Keratinocyte (primary cell): ENCODE results near the gene GABRD. TPM values are rescaled to one million over a fixed set of nuclear protein-coding genes. Genes with fewer than 3 reads are reported as not detected.

ENCODE experiments used
- DNase-seq: peaks from one replicate; pipeline ENCODE4 v3.0.0-alpha.2; 2011; ENCODE audit warnings: low read depth, missing footprints, low spot score
- FAIRE-seq: peaks from 2 replicates; lab custom pipeline; 2011; peaks lifted over from hg19 to GRCh38; lab: Jason Lieb, UNC
- H2AFZ ChIP-seq: 2 replicates; pipeline ENCODE4 v1.6.0; 2012; ENCODE audit warnings: low read length, control low read depth, inconsistent platforms; ENCODE audit not compliant: control insufficient read depth
- H3K27ac ChIP-seq: 2 replicates; pipeline ENCODE4 v1.5.1; 2011; ENCODE audit warnings: low read length; ENCODE audit not compliant: control insufficient read depth, insufficient read depth
- H3K27me3 ChIP-seq: 3 replicates; pipeline ENCODE4 v1.6.0; 2011; ENCODE audit warnings: low read length; ENCODE audit not compliant: control insufficient read depth, insufficient read depth; ENCODE audit errors: extremely low read depth
- H3K36me3 ChIP-seq, 2 experiments: 2 replicates in 1 of 2; 3 replicates in 1 of 2; pipeline ENCODE4 v1.5.1; 2011; ENCODE audit warnings: low read length in 2 of 2, mild to moderate bottlenecking in 1 of 2; ENCODE audit not compliant: control insufficient read depth in 2 of 2, insufficient read depth in 2 of 2; ENCODE audit errors: extremely low read depth in 1 of 2
- H3K4me1 ChIP-seq: 3 replicates; pipeline ENCODE4 v1.5.1; 2011; ENCODE audit warnings: low read length; ENCODE audit not compliant: control insufficient read depth, insufficient read depth; ENCODE audit errors: extremely low read depth
- H3K4me2 ChIP-seq: 3 replicates; pipeline ENCODE4 v1.6.0; 2011; ENCODE audit warnings: low read depth, low read length; ENCODE audit not compliant: control insufficient read depth, insufficient read depth; ENCODE audit errors: extremely low read depth
- H3K4me3 ChIP-seq, 3 experiments: fragments of 200-600 bp in 1 of 3; sonication (generic) in 1 of 3; 2 replicates in 2 of 3; 3 replicates in 1 of 3; pipeline ENCODE4 v1.5.1; 2011 to 2016; ENCODE audit warnings: low read length in 3 of 3, mild to moderate bottlenecking in 3 of 3, control low read depth in 2 of 3, inconsistent platforms in 1 of 3, low read depth in 1 of 3, mixed read lengths in 1 of 3, mixed run types in 1 of 3, moderate library complexity in 1 of 3; ENCODE audit not compliant: control insufficient read depth in 2 of 3, insufficient read depth in 2 of 3; ENCODE audit errors: extremely low read depth in 1 of 3
- H3K79me2 ChIP-seq: 2 replicates; pipeline ENCODE4 v1.6.0; 2012; ENCODE audit warnings: low read length; ENCODE audit not compliant: control insufficient read depth, insufficient read depth
- H3K9ac ChIP-seq: 3 replicates; pipeline ENCODE4 v1.6.0; 2011; ENCODE audit warnings: low read length; ENCODE audit not compliant: control insufficient read depth, insufficient read depth; ENCODE audit errors: extremely low read depth
- H3K9me1 ChIP-seq: 3 replicates; pipeline ENCODE4 v1.6.0; 2011; ENCODE audit warnings: low read length; ENCODE audit not compliant: control insufficient read depth, insufficient read depth; ENCODE audit errors: extremely low read depth
- H3K9me3 ChIP-seq: 2 replicates; pipeline ENCODE4 v1.5.1; 2012; ENCODE audit warnings: low read depth, low read length; ENCODE audit not compliant: control insufficient read depth
- H4K20me1 ChIP-seq: 3 replicates; pipeline ENCODE4 v1.6.0; 2011; ENCODE audit warnings: low read length; ENCODE audit not compliant: control insufficient read depth, insufficient read depth; ENCODE audit errors: extremely low read depth
- EZH2 ChIP-seq: IDR thresholded peaks from one replicate; pipeline ENCODE4 v1.6.1; 2012; ENCODE audit warnings: inconsistent platforms, mild to moderate bottlenecking, low read length, moderate library complexity
- dilution Hi-C: fragments of 300-500 bp; cut with MboI; formaldehyde crosslinking; loops from one replicate; pipeline ENCODE4 v1.7.0; 2020; ENCODE audit warnings: low sequenced_read_pairs; ENCODE audit not compliant: extremely low pct_ligation_motif_present
- polyA plus RNA-seq, 5 experiments: library from polyadenylated mRNA; depleted of rRNA in 3 of 5; stranded (reverse) in 3 of 5; stranded (forward) in 1 of 5; unstranded in 1 of 5; fragments of >200 nt; gene quantifications; 1 replicate in 1 of 5; 2 replicates in 3 of 5; 3 replicates in 1 of 5; pipeline versions ENCODE4 v1.2.1 to v1.2.3, GENCODE V29; 2011 to 2012; ENCODE audit warnings: missing spikeins in 2 of 5, low read depth in 1 of 5, low replicate concordance in 1 of 5
- TF ChIP-seq, protein P1 (sequence below), 3 experiments: IDR thresholded peaks in 1 of 3; conservative IDR thresholded peaks in 1 of 3; optimal IDR thresholded peaks in 1 of 3; 2 replicates in 2 of 3; 3 replicates in 1 of 3; pipeline versions ENCODE3 to v1.5.1; 2011; ENCODE audit warnings: low read length in 3 of 3, mild to moderate bottlenecking in 3 of 3, moderate library complexity in 2 of 3, control low read depth in 1 of 3, inconsistent platforms in 1 of 3; ENCODE audit not compliant: insufficient read depth in 2 of 3; ENCODE audit errors: extremely low read depth in 1 of 3

GABRD gene
- polyA plus RNA-seq, 1 donor (not counting 4 experiments of a cell fraction or from before 2014, with no cell fraction given): not detected

DNA sequence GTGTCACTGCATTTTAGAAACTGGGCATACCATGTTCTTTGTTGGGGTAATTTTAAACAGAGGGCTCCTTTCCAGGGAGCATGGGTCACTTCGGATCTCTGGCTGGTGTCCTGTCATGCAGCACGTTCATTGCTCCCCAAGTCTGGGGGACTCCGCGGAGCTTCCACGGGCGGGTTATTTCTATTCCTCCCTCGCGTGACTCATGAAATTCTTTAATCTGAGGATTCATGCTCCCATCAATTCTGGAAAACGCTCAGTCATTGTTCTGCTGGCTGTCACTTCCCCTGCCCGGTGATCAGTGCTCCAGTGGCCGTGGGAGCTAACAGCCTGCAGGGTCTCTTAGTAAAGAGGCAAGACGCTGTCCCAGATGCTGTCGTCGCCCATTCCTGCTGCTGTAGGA is 43.6 kb upstream of the GABRD start:
- Histone ChIP-seq H4K20me1 (no peaks in the 10 kb centered on the region), H3K9ac (no peak overlapping the region), H3K9me1 (no peaks in the 10 kb centered on the region), H2AFZ (no peak overlapping the region), H3K4me3 (no peak overlapping the region), H3K4me1 (no peaks in the 10 kb centered on the region), H3K4me2 (no peak overlapping the region), H3K36me3 (no peaks in the 10 kb centered on the region), H3K27ac (no peak overlapping the region), H3K27me3 (peaks cover 5% of the 10 kb centered on the region), H3K9me3 (peaks cover 16% of the 10 kb centered on the region), H3K79me2 (no peaks in the 10 kb centered on the region)
- FAIRE-seq (no peak), DNase-seq (no peak)
- dilution Hi-C loops: no loop called here
- TF ChIP-seq, protein P1, sequence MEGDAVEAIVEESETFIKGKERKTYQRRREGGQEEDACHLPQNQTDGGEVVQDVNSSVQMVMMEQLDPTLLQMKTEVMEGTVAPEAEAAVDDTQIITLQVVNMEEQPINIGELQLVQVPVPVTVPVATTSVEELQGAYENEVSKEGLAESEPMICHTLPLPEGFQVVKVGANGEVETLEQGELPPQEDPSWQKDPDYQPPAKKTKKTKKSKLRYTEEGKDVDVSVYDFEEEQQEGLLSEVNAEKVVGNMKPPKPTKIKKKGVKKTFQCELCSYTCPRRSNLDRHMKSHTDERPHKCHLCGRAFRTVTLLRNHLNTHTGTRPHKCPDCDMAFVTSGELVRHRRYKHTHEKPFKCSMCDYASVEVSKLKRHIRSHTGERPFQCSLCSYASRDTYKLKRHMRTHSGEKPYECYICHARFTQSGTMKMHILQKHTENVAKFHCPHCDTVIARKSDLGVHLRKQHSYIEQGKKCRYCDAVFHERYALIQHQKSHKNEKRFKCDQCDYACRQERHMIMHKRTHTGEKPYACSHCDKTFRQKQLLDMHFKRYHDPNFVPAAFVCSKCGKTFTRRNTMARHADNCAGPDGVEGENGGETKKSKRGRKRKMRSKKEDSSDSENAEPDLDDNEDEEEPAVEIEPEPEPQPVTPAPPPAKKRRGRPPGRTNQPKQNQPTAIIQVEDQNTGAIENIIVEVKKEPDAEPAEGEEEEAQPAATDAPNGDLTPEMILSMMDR (optimal IDR thresholded peaks at IDR 0.05 in 1 of 3, IDR thresholded peaks at IDR 0.05 in 1 of 3, conservative IDR thresholded peaks at IDR 0.05 in 1 of 3; ENCODE audit: extremely low read depth in 1 of 3, insufficient read depth in 2 of 3, low read length in 3 of 3): no peak
- TF ChIP-seq EZH2: no peak

DNA sequence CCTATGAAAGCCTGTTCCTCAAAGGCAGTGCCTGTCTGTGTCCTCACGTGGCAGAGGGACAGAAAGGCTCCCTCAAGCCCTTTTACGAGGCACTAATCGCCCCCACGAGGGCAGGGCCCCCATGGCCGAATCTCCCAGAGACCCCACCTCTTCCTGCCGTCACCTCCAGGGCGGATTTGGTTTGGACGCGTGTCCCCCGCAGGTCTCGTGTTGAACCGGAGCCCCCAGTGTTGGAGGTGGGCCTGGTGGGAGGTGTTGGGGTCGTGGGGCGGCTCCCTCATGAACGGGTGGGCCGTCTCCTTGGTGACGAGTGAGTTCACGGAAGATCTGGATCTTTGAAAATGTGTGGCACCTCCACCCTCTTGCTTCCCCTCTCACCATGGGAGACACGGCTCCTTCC is 43.1 kb upstream of the GABRD start:
- Histone ChIP-seq H3K9me1 (no peaks in the 10 kb centered on the region), H4K20me1 (no peaks in the 10 kb centered on the region), H3K9me3 (peaks cover 13% of the 10 kb centered on the region), H3K4me2 (no peak overlapping the region), H2AFZ (no peak overlapping the region), H3K27ac (no peak overlapping the region), H3K4me1 (no peaks in the 10 kb centered on the region), H3K36me3 (no peaks in the 10 kb centered on the region), H3K79me2 (no peaks in the 10 kb centered on the region), H3K9ac (no peak overlapping the region), H3K27me3 (peaks cover 5% of the 10 kb centered on the region), H3K4me3 (no peak overlapping the region)
- FAIRE-seq (no peak), DNase-seq (no peak)
- dilution Hi-C loops: no loop called here
- no peak for TF ChIP-seq EZH2
- TF ChIP-seq, protein P1 (optimal IDR thresholded peaks at IDR 0.05 in 1 of 3, IDR thresholded peaks at IDR 0.05 in 1 of 3, conservative IDR thresholded peaks at IDR 0.05 in 1 of 3; ENCODE audit: extremely low read depth in 1 of 3, insufficient read depth in 2 of 3, low read length in 3 of 3): no peak
